ENCODE results near the gene ANO6. TPM values are rescaled to one million over a fixed set of nuclear protein-coding genes. Genes with fewer than 3 reads are reported as not detected.
"Not testable (repeated sequence)": the region's sequence is repeated elsewhere in the genome, so short reads cannot be mapped to it uniquely, and the experiment has no call there.

The ANO6 gene
- total RNA-seq, 1 donor from 2014 or later = 49.0 TPM

GRCh38 chr12:45314770-45315169 lies 98.9 kb downstream of the ANO6 start:
- no peak overlapping the region for H3K27ac ChIP-seq
- no peak overlapping the region for H3K4me3 ChIP-seq
- H3K4me1 ChIP-seq = no peaks in the 10 kb centered on the region
- H3K27me3 ChIP-seq = no peaks in the 10 kb centered on the region
- H3F3A ChIP-seq (ENCODE audit: low read depth) = no peaks in the 10 kb centered on the region
- H4K20me1 ChIP-seq (ENCODE audit: low read depth) = no peaks in the 10 kb centered on the region
- H3K4me2 ChIP-seq = no peak overlapping the region
- H3K9ac ChIP-seq = no peak overlapping the region
- TF ChIP-seq EZH2phosphoT487 (IDR thresholded peaks at IDR 0.05) (no peak), CTCF (IDR thresholded peaks at IDR 0.05) (no peak), EZH2 (IDR thresholded peaks at IDR 0.05) (no peak)
- no peak for DNase-seq (ENCODE audit: low spot score)
- H3K27ac Mint-ChIP-seq = no peak overlapping the region
- no peaks in the 10 kb centered on the region for H3K27me3 Mint-ChIP-seq (ENCODE audit: insufficient read depth, low read depth)
- no peaks in the 10 kb centered on the region for H3K79me2 ChIP-seq (ENCODE audit: low read depth)
- H2AFZ ChIP-seq (replicated peaks) = no peak overlapping the region
- H3K4me3 Mint-ChIP-seq = no peak overlapping the region
- H3K36me3 Mint-ChIP-seq = peaks cover 17% of the 10 kb centered on the region
- peaks cover 5% of the 10 kb centered on the region for H3K36me3 ChIP-seq
- no peaks in the 10 kb centered on the region for H3K4me1 Mint-ChIP-seq
- no peaks in the 10 kb centered on the region for H3K9me3 ChIP-seq (ENCODE audit: low read depth)
- H3K9me3 Mint-ChIP-seq = peaks cover 13% of the 10 kb centered on the region

- TF ChIP-seq EZH2 (IDR thresholded peaks at IDR 0.05) = no peak
- TF ChIP-seq EZH2phosphoT487 (IDR thresholded peaks at IDR 0.05) = no peak
- no peak for TF ChIP-seq CTCF (IDR thresholded peaks at IDR 0.05)
- Histone ChIP-seq H3F3A (ENCODE audit: low read depth) (no peaks in the 10 kb centered on the region), H3K9me3 (ENCODE audit: low read depth) (no peaks in the 10 kb centered on the region), H3K4me3 (no peak overlapping the region), H3K4me1 (no peaks in the 10 kb centered on the region), H2AFZ (replicated peaks) (no peak overlapping the region), H3K79me2 (ENCODE audit: low read depth) (no peaks in the 10 kb centered on the region), H4K20me1 (ENCODE audit: low read depth) (no peaks in the 10 kb centered on the region), H3K9ac (no peak overlapping the region), H3K36me3 (peaks cover 5% of the 10 kb centered on the region), H3K27me3 (no peaks in the 10 kb centered on the region), H3K4me2 (no peak overlapping the region), H3K27ac (no peak overlapping the region)
- peaks cover 20% of the 10 kb centered on the region for H3K36me3 Mint-ChIP-seq
- H3K4me3 Mint-ChIP-seq = no peak overlapping the region
- no peak overlapping the region for H3K27ac Mint-ChIP-seq
- no peaks in the 10 kb centered on the region for H3K27me3 Mint-ChIP-seq (ENCODE audit: insufficient read depth, low read depth)
- H3K4me1 Mint-ChIP-seq = no peaks in the 10 kb centered on the region
- DNase-seq (ENCODE audit: low spot score) = no peak
- peaks cover 19% of the 10 kb centered on the region for H3K9me3 Mint-ChIP-seq
Measured at GRCh38 chr12:45315462-45315861, 99.6 kb downstream of the ANO6 start.

- H3K4me3 ChIP-seq; H3K27me3 Mint-ChIP-seq (ENCODE audit: insufficient read depth, low read depth); H3K9me3 ChIP-seq (ENCODE audit: low read depth); H3F3A ChIP-seq (ENCODE audit: low read depth); DNase-seq (ENCODE audit: low spot score); H4K20me1 ChIP-seq (ENCODE audit: low read depth); H3K27ac ChIP-seq; H3K36me3 ChIP-seq; H3K4me3 Mint-ChIP-seq; H3K4me2 ChIP-seq; H3K79me2 ChIP-seq (ENCODE audit: low read depth); H3K4me1 ChIP-seq; H3K27me3 ChIP-seq; H3K4me1 Mint-ChIP-seq; H2AFZ ChIP-seq (replicated peaks); H3K9ac ChIP-seq; H3K27ac Mint-ChIP-seq: not testable (repeated sequence)
- Mint-ChIP-seq H3K36me3 (peaks cover 20% of the 10 kb centered on the region), H3K9me3 (peaks cover 20% of the 10 kb centered on the region)
Measured at GRCh38 chr12:45317261-45317660, 101.4 kb downstream of the ANO6 start.

GRCh38 chr12:45322810-45323209 lies 106.9 kb downstream of the ANO6 start:
- Histone ChIP-seq H3K4me3 (no peak overlapping the region), H2AFZ (replicated peaks) (no peak overlapping the region), H3K36me3 (no peaks in the 10 kb centered on the region), H3K79me2 (ENCODE audit: low read depth) (no peaks in the 10 kb centered on the region), H3K9ac (no peak overlapping the region), H4K20me1 (ENCODE audit: low read depth) (no peaks in the 10 kb centered on the region), H3K4me1 (no peaks in the 10 kb centered on the region), H3K4me2 (no peak overlapping the region), H3F3A (ENCODE audit: low read depth) (no peaks in the 10 kb centered on the region), H3K9me3 (ENCODE audit: low read depth) (no peaks in the 10 kb centered on the region), H3K27me3 (no peaks in the 10 kb centered on the region), H3K27ac (no peak overlapping the region)
- H3K36me3 Mint-ChIP-seq = peaks cover 4% of the 10 kb centered on the region
- no peaks in the 10 kb centered on the region for H3K27me3 Mint-ChIP-seq (ENCODE audit: insufficient read depth, low read depth)
- H3K9me3 Mint-ChIP-seq = peaks cover 12% of the 10 kb centered on the region
- DNase-seq (ENCODE audit: low spot score) = no peak
- no peak overlapping the region for H3K4me3 Mint-ChIP-seq
- no peak overlapping the region for H3K27ac Mint-ChIP-seq
- no peaks in the 10 kb centered on the region for H3K4me1 Mint-ChIP-seq
- no peak for TF ChIP-seq EZH2 (IDR thresholded peaks at IDR 0.05)
- no peak for TF ChIP-seq CTCF (IDR thresholded peaks at IDR 0.05)
- TF ChIP-seq EZH2phosphoT487 (IDR thresholded peaks at IDR 0.05) = no peak

All from neural progenitor cell (in vitro differentiated cells).